Activated CD4-positive, CD25-positive, alpha-beta regulatory T cell treated with anti-CD3 and anti-CD28 coated beads, Interleukin-2, amount 50 U/mL, for 24 hours (primary cell): ENCODE results near the gene SPSB1.

Experiments used
- ATAC-seq, 2 donors: fragments of 150-1000 bp; cut with Tn5 transposase; one replicate each; pipeline ENCODE4 v1.10.0; 2021; ENCODE audit warnings: mild to moderate bottlenecking in 1 of 2, moderate library complexity in 1 of 2

SPSB1 gene

GRCh38 chr1:9397997-9398526, 105.4 kb downstream of the SPSB1 start:
- ATAC-seq: no peak

- ATAC-seq: no peak
These were observed 107.1 kb downstream of the SPSB1 start for GRCh38 chr1:9399510-9400424.

GRCh38 chr1:9400425-9401079, 107.9 kb downstream of the SPSB1 start:
- ATAC-seq: peak; percentile 77 to 80

GRCh38 chr1:9401080-9401453, 108.4 kb downstream of the SPSB1 start:
- ATAC-seq: no peak

- no peak for ATAC-seq
These were observed 109.5 kb downstream of the SPSB1 start for GRCh38 chr1:9402256-9402616.

GRCh38 chr1:9402717-9403225, 110.1 kb downstream of the SPSB1 start:
- ATAC-seq: no peak

GRCh38 chr1:9404117-9404914, 111.6 kb downstream of the SPSB1 start:
- ATAC-seq: no peak

- ATAC-seq: no peak
These were observed 113.4 kb downstream of the SPSB1 start for GRCh38 chr1:9406111-9406510.

GRCh38 chr1:9410737-9411297, 118.1 kb downstream of the SPSB1 start:
- no peak for ATAC-seq

GRCh38 chr1:9413071-9413876, 120.6 kb downstream of the SPSB1 start:
- peak; percentile 88 to 90 for ATAC-seq

- no peak for ATAC-seq
These were observed 121.2 kb downstream of the SPSB1 start for GRCh38 chr1:9413877-9414213.

- no peak for ATAC-seq
These were observed 123.8 kb downstream of the SPSB1 start for GRCh38 chr1:9416506-9416905.

- no peak for ATAC-seq
These were observed 124.3 kb downstream of the SPSB1 start for GRCh38 chr1:9416918-9417500.

GRCh38 chr1:9417695-9418094, 125.0 kb downstream of the SPSB1 start:
- peak in 1 of 2 donors; percentile 10 for ATAC-seq

GRCh38 chr1:9418851-9419250, 126.2 kb downstream of the SPSB1 start:
- ATAC-seq: no peak
